ENCODE results near the gene VSIG4.

DNA sequence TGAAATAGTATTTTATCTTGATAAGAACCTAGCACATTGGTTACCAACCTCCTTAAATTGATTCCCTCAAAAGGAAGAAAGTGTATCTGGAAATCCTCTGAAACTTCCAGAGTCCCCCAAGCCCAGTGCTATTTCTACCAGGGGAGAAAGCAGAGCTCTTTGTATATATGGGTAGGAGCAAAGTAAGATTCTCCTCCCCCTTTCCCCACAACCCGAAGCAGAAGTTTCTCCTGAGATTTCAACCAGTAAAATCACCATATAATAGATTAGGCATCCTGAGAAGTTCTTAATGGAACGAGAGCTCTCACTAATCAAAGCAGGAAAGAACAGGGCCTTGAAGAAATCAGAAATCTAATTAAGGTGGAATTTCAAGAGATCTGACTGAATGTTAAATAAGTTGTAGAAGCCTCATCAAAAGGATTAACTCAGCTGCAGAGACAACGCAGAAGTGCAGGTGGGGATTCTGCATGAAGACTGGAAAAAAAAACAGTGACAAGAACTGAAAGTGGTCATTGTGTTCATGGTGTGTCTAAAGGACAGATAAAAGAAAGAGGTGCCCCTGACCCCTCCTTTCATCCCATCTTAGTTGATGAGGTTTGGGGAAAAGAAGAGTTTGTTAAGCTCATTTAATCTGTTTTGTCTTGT is 39.1 kb downstream of the VSIG4 start:
- TF ChIP-seq, protein P1, sequence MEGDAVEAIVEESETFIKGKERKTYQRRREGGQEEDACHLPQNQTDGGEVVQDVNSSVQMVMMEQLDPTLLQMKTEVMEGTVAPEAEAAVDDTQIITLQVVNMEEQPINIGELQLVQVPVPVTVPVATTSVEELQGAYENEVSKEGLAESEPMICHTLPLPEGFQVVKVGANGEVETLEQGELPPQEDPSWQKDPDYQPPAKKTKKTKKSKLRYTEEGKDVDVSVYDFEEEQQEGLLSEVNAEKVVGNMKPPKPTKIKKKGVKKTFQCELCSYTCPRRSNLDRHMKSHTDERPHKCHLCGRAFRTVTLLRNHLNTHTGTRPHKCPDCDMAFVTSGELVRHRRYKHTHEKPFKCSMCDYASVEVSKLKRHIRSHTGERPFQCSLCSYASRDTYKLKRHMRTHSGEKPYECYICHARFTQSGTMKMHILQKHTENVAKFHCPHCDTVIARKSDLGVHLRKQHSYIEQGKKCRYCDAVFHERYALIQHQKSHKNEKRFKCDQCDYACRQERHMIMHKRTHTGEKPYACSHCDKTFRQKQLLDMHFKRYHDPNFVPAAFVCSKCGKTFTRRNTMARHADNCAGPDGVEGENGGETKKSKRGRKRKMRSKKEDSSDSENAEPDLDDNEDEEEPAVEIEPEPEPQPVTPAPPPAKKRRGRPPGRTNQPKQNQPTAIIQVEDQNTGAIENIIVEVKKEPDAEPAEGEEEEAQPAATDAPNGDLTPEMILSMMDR (IDR thresholded peaks at IDR 0.05; ENCODE audit: insufficient read depth, low read length) = no peak
- no peak for TF ChIP-seq POLR2AphosphoS5 (IDR thresholded peaks at IDR 0.05; ENCODE audit: low read depth)
- TF ChIP-seq, protein P2, sequence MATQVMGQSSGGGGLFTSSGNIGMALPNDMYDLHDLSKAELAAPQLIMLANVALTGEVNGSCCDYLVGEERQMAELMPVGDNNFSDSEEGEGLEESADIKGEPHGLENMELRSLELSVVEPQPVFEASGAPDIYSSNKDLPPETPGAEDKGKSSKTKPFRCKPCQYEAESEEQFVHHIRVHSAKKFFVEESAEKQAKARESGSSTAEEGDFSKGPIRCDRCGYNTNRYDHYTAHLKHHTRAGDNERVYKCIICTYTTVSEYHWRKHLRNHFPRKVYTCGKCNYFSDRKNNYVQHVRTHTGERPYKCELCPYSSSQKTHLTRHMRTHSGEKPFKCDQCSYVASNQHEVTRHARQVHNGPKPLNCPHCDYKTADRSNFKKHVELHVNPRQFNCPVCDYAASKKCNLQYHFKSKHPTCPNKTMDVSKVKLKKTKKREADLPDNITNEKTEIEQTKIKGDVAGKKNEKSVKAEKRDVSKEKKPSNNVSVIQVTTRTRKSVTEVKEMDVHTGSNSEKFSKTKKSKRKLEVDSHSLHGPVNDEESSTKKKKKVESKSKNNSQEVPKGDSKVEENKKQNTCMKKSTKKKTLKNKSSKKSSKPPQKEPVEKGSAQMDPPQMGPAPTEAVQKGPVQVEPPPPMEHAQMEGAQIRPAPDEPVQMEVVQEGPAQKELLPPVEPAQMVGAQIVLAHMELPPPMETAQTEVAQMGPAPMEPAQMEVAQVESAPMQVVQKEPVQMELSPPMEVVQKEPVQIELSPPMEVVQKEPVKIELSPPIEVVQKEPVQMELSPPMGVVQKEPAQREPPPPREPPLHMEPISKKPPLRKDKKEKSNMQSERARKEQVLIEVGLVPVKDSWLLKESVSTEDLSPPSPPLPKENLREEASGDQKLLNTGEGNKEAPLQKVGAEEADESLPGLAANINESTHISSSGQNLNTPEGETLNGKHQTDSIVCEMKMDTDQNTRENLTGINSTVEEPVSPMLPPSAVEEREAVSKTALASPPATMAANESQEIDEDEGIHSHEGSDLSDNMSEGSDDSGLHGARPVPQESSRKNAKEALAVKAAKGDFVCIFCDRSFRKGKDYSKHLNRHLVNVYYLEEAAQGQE (IDR thresholded peaks at IDR 0.05; ENCODE audit: insufficient replicate concordance, low read depth) = no peak
